ENCODE measurements around the gene MBNL2. TPM values are rescaled to one million over a fixed set of nuclear protein-coding genes. Genes with fewer than 3 reads are reported as not detected.

The MBNL2 gene
- total and polyA plus RNA-seq, 4 donors, result 26.9 to 101 (median 48.4) TPM

DNA sequence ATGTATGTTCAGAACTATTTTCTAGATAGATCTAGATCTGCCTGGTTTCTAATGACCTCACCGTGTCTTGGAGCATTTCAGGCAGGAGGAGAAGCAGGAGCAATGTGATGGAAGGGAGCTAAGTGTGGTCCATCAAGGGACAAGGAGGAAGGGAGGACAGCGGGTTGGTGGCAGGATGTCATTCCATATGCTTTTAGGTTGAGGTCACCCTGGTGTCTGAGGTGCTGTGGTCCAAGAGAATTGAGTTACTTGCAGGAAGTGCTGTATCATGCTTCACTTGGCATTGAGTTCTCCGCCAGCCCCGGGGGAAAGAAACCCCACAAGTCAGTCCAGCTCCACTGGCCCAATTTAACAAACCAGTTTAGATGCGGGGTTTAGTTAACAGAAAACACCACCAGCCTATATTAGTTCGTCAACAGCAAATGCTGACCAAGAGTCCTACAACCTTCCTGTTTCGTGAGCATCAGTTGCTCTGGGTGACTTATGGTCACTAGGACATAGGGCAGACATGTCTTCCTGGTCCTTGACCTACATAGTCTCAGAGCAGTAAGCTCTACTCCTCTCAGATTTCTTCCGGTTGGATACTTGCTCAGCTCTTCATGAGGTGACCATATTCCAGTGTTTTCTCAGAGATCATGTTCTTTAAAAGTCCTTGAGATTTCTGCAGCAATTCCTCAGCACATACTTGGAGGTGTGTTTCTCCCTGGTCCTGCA lies 79.4 kb downstream of the MBNL2 start:
- Histone ChIP-seq H3K9me3 (ENCODE audit: control insufficient read depth, insufficient read depth, low read length) (no peaks in the 10 kb centered on the region), H3K27me3 (ENCODE audit: control insufficient read depth, insufficient read depth, low read length) (no peaks in the 10 kb centered on the region), H3K36me3 (ENCODE audit: control insufficient read depth, insufficient read depth, low read length) (no peaks in the 10 kb centered on the region), H3K27ac (ENCODE audit: low read depth, low read length) (no peak overlapping the region), H3K4me3 (ENCODE audit: low read depth, low read length) (no peak overlapping the region), H3K4me1 (ENCODE audit: control insufficient read depth, insufficient read depth, low read length) (peaks cover 8% of the 10 kb centered on the region)
- 93% methylated on average over 7 of the region's 8 CpGs for WGBS (ENCODE audit: insufficient coverage)
- DNase-seq (ENCODE audit: low read depth in 4 of 6, low spot score in 6 of 6), result no peak

DNA sequence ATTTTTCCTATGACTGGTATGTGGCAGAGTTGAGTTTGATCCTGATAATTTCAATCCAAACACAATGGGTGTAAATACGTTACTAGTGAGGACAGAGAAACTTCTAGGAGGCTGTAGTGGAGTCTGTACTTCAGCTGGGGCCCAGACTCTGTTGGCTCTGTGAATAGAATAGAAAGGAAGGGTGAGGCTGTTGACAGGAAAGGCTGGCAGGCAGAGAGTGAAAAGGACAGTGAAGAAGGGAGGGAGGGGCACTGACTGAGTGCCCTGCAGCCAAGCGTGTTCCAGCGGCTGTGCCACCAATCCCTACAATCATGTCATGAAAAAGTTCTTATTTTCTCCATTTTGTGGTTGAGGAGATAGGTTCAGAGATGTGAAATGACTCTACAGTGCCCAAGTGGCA lies 80.5 kb downstream of the MBNL2 start:
- no CpG with 5 or more reads among the region's 3 CpGs for WGBS (ENCODE audit: insufficient coverage)

DNA sequence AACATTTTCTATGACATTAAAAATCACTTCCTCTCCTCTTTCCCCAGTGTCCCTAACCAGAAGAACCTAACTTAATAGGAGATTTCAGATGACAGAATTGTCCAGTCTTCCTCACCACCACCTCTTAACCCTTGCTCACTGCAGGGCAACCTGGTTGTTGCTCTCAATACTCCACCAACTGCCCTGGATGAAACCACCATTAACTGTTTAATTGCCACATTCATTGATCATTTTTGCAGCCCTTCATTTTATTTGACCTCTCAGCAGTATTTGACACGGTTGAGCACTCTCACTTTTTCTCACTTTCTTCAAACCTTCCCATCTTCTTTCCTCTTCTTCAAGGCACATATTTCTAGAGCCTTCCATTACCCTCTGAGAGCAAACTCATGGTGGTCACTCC lies 84.0 kb downstream of the MBNL2 start:
- WGBS (ENCODE audit: insufficient coverage), result 100% methylated on average over 1 of the region's 1 CpG

More for the DNA sequence above, 80.5 kb downstream of the MBNL2 start:
- DNase-seq (ENCODE audit: low read depth in 4 of 6, low spot score in 6 of 6), result no peak
- Histone ChIP-seq H3K4me3 (ENCODE audit: low read depth, low read length) (no peak overlapping the region), H3K27ac (ENCODE audit: low read depth, low read length) (no peak overlapping the region), H3K4me1 (ENCODE audit: control insufficient read depth, insufficient read depth, low read length) (peaks cover 8% of the 10 kb centered on the region), H3K27me3 (ENCODE audit: control insufficient read depth, insufficient read depth, low read length) (no peaks in the 10 kb centered on the region), H3K9me3 (ENCODE audit: control insufficient read depth, insufficient read depth, low read length) (no peaks in the 10 kb centered on the region), H3K36me3 (ENCODE audit: control insufficient read depth, insufficient read depth, low read length) (no peaks in the 10 kb centered on the region)

DNA sequence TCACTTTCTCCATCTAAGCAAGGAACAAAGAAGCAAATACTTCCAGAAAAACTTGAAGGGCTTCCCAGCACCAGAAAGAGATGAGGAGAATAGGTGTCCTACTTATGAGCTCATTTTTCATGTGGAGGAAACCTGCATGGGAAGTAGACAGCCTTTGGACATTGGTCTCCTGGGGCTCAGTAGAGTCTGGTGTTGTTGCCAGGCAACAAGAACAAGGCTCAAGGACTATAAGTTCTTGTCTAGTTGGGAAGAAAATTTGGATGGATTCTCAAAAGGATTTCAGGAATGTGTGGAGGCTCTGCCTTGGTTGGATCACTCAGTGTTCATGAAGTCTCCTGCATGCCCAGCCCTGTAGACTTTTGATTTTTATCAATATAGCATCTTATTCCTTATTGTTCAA lies 84.5 kb downstream of the MBNL2 start:
- Histone ChIP-seq H3K27me3 (ENCODE audit: control insufficient read depth, insufficient read depth, low read length) (no peaks in the 10 kb centered on the region), H3K4me1 (ENCODE audit: control insufficient read depth, insufficient read depth, low read length) (peaks cover 12% of the 10 kb centered on the region), H3K4me3 (ENCODE audit: low read depth, low read length) (no peak overlapping the region), H3K9me3 (ENCODE audit: control insufficient read depth, insufficient read depth, low read length) (no peaks in the 10 kb centered on the region), H3K36me3 (ENCODE audit: control insufficient read depth, insufficient read depth, low read length) (no peaks in the 10 kb centered on the region), H3K27ac (ENCODE audit: low read depth, low read length) (peak overlapping the region; percentile 54)
- peak in 2 of 6 donors; percentile 43 to 52 for DNase-seq (ENCODE audit: low read depth in 4 of 6, low spot score in 6 of 6)

More for the DNA sequence above, 84.0 kb downstream of the MBNL2 start:
- Histone ChIP-seq H3K36me3 (ENCODE audit: control insufficient read depth, insufficient read depth, low read length) (no peaks in the 10 kb centered on the region), H3K4me3 (ENCODE audit: low read depth, low read length) (no peak overlapping the region), H3K27ac (ENCODE audit: low read depth, low read length) (no peak overlapping the region), H3K27me3 (ENCODE audit: control insufficient read depth, insufficient read depth, low read length) (no peaks in the 10 kb centered on the region), H3K9me3 (ENCODE audit: control insufficient read depth, insufficient read depth, low read length) (no peaks in the 10 kb centered on the region), H3K4me1 (ENCODE audit: control insufficient read depth, insufficient read depth, low read length) (peaks cover 12% of the 10 kb centered on the region)
- DNase-seq (ENCODE audit: low read depth in 4 of 6, low spot score in 6 of 6), result no peak

DNA sequence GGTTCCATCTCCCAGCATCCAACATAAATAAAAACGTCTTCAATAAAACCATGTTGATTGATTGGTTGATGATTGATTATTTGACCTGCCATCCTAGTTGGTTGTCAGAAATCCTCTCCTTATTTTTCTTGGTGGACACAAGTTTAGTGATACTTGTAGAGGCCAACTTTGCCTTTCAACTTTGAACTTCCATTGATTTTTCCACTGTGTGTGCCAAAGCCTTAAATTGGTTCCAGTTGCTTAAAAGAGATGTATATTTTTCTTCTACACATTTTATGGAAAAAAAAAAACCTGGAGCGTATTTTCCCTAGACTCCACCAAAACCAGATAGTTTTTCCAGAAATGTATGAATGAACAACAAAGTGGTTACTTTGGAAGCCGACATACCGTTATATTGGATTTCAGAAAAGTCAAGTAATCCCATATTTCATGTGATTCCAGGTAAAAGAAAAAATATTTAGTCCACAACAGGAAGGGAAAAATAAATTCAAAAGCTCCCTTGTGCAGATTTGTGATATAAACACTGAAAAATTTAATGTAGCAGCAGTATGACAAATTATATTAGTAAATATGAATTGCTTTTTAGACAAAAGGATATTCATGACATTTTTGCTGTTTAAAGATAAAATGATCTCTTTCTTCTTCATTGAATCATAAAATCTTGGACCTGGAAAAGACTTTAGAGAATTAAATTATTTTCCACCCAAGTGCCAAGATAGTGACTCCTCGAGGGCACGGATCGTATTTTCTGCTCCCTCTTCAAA lies 85.2 kb downstream of the MBNL2 start:
- H3K9me3 ChIP-seq (ENCODE audit: control insufficient read depth, insufficient read depth, low read length), result no peaks in the 10 kb centered on the region
- peaks cover 12% of the 10 kb centered on the region for H3K4me1 ChIP-seq (ENCODE audit: control insufficient read depth, insufficient read depth, low read length)
- H3K27me3 ChIP-seq (ENCODE audit: control insufficient read depth, insufficient read depth, low read length), result no peaks in the 10 kb centered on the region
- no peak overlapping the region for H3K4me3 ChIP-seq (ENCODE audit: low read depth, low read length)
- no peaks in the 10 kb centered on the region for H3K36me3 ChIP-seq (ENCODE audit: control insufficient read depth, insufficient read depth, low read length)
- no peak for DNase-seq (ENCODE audit: low read depth in 4 of 6, low spot score in 6 of 6)
- peak overlapping the region; percentile 54 for H3K27ac ChIP-seq (ENCODE audit: low read depth, low read length)
- WGBS (ENCODE audit: insufficient coverage), result no CpG with 5 or more reads among the region's 7 CpGs

DNA sequence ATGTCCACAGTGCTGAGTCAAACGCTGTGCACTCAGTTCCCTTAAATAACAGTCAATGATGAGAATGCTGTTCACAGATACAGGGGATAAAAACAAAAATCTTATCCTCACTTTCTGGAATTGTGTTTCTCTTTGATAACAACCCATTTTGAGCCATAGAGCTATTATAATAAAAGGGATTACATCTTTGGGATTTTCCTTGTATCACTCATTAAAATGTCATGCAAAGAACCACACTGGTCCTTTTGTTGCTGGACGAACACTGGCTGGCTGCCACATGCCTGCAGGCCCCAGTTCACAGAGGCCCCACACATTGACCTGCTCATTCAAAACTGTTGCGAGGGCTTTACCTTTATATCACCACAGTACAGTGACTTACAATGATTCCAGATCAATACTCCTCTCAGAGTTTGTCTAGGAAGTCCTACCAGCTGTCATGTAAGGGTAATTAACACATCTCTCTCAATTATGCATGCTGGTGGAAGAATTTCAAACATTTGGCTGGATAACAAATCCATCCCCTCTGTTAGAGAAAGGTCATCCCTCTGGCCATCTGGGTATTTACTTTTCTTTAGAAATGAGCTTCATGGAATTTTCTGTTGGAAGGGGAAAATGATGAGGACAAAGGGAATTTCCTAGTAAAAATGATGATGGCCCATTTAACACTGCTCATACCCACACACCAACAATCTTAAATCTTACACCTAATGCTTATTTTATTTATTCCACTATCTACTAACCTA lies 85.9 kb downstream of the MBNL2 start:
- peak in 2 of 6 donors; percentile 40 to 72 for DNase-seq (ENCODE audit: low read depth in 4 of 6, low spot score in 6 of 6)
- Histone ChIP-seq H3K9me3 (ENCODE audit: control insufficient read depth, insufficient read depth, low read length) (no peaks in the 10 kb centered on the region), H3K4me3 (ENCODE audit: low read depth, low read length) (no peak overlapping the region), H3K27me3 (ENCODE audit: control insufficient read depth, insufficient read depth, low read length) (no peaks in the 10 kb centered on the region), H3K27ac (ENCODE audit: low read depth, low read length) (peak overlapping the region; percentile 75), H3K36me3 (ENCODE audit: control insufficient read depth, insufficient read depth, low read length) (no peaks in the 10 kb centered on the region), H3K4me1 (ENCODE audit: control insufficient read depth, insufficient read depth, low read length) (peaks cover 8% of the 10 kb centered on the region)
- WGBS (ENCODE audit: insufficient coverage), result 13% methylated on average over 1 of the region's 3 CpGs

DNA sequence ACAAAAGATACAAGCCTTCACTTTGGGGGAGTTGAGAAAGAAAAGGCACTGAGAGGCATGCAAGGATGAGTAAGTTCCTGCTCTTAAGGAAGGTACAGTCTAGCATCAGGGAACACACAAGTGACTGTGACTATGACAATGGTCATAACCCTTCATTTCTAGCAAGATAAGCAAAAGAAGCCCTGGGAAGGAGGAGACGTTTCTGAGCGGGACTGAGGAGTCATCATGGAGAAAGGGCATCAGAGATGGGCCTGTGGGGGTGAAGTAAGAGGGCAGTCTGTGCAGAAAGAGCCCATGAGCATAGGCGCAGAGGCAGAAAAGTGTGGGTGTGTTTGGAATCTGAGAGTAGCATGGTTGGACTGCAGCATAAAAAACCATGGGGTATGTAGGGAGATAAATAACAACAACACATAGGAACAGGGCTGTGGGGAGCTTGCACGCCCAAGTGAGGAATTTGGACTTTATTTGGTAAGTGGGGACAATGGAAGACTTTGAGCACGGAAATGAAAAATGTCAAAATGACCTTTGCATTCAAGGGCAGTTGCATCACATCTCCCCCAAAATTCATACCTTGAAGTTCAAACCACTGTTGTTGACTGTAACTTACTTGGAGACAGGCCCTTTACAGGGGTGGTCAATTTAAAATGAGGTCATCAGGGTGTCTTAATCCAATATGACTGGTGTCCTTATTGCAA lies 86.7 kb downstream of the MBNL2 start:
- Histone ChIP-seq H3K4me1 (ENCODE audit: control insufficient read depth, insufficient read depth, low read length) (peaks cover 4% of the 10 kb centered on the region), H3K27me3 (ENCODE audit: control insufficient read depth, insufficient read depth, low read length) (no peaks in the 10 kb centered on the region), H3K36me3 (ENCODE audit: control insufficient read depth, insufficient read depth, low read length) (no peaks in the 10 kb centered on the region), H3K4me3 (ENCODE audit: low read depth, low read length) (no peak overlapping the region), H3K9me3 (ENCODE audit: control insufficient read depth, insufficient read depth, low read length) (no peaks in the 10 kb centered on the region), H3K27ac (ENCODE audit: low read depth, low read length) (peak overlapping the region; percentile 75)
- 56% methylated on average over 2 of the region's 5 CpGs for WGBS (ENCODE audit: insufficient coverage)
- no peak for DNase-seq (ENCODE audit: low read depth in 4 of 6, low spot score in 6 of 6)

DNA sequence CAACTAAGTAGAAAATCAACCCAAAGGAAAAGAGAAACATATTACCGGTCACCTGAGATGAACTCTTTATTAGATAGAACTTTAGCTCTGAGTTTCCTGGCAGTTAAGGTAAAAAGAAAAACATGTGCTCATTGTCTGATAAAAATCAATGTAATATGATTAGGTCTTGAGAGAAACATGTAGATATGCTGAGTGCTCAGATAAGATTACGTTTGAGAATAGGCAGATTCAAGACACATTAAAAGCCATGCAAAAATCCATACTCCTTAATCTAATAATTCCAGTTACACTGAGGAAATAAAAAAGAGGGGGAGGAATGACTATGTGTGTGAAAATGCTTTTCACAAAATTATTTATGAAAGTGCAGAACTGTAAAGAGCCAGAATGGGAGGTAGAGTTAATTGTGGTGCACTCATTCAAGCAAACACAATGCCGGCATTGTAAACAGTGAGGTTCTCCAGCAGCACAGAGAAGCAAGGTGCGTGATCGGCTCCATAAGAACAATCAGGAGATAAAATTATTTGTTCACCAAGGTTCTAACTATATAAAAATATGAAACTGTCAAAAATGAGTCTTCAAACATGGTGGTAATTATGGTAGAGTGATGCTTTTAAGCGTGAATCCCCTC lies 88.8 kb downstream of the MBNL2 start:
- Histone ChIP-seq H3K36me3 (ENCODE audit: control insufficient read depth, insufficient read depth, low read length) (no peaks in the 10 kb centered on the region), H3K27me3 (ENCODE audit: control insufficient read depth, insufficient read depth, low read length) (no peaks in the 10 kb centered on the region), H3K9me3 (ENCODE audit: control insufficient read depth, insufficient read depth, low read length) (no peaks in the 10 kb centered on the region), H3K27ac (ENCODE audit: low read depth, low read length) (no peak overlapping the region), H3K4me1 (ENCODE audit: control insufficient read depth, insufficient read depth, low read length) (peaks cover 4% of the 10 kb centered on the region), H3K4me3 (ENCODE audit: low read depth, low read length) (no peak overlapping the region)
- WGBS (ENCODE audit: insufficient coverage), result 43% methylated on average over 1 of the region's 6 CpGs
- no peak for DNase-seq (ENCODE audit: low read depth in 4 of 6, low spot score in 6 of 6)

DNA sequence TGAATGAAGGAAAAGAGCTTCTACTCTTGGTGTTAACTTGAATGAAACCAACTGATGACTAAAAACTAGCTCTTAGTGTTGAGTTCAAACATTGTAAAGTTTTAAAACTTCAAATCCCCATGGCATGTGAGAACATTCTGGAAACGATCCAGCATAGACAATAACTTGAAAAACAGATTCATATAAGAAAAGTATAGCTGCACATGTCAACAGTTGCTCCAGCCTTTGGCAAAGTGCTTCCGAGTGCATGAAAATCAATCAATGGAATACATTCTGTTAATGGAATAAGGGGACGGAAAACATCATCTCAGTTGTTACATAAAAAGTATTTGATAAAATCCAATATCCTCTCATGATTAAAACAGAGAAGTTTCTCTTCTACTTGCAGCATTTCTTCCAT lies 89.8 kb downstream of the MBNL2 start:
- no peaks in the 10 kb centered on the region for H3K27me3 ChIP-seq (ENCODE audit: control insufficient read depth, insufficient read depth, low read length)
- no peak for DNase-seq (ENCODE audit: low read depth in 4 of 6, low spot score in 6 of 6)
- no CpG with 5 or more reads among the region's 3 CpGs for WGBS (ENCODE audit: insufficient coverage)

More for the DNA sequence above, 89.8 kb downstream of the MBNL2 start:
- Histone ChIP-seq H3K4me3 (ENCODE audit: low read depth, low read length) (no peak overlapping the region), H3K27ac (ENCODE audit: low read depth, low read length) (no peak overlapping the region), H3K9me3 (ENCODE audit: control insufficient read depth, insufficient read depth, low read length) (no peaks in the 10 kb centered on the region), H3K36me3 (ENCODE audit: control insufficient read depth, insufficient read depth, low read length) (no peaks in the 10 kb centered on the region), H3K4me1 (ENCODE audit: control insufficient read depth, insufficient read depth, low read length) (peaks cover 6% of the 10 kb centered on the region)
